ENCODE results near the gene ATG7.

ATG7 gene

GRCh38 chr3:11230832-11231231 lies 41.4 kb upstream of the ATG7 start:
- TF ChIP-seq CTCF (IDR thresholded peaks at IDR 0.05; ENCODE audit: low read depth, low read length): no peak
- H3K4me3 ChIP-seq (replicated peaks in 1 of 2; ENCODE audit: low read depth in 2 of 2, low read length in 2 of 2): no peak overlapping the region
- no peak for DNase-seq (ENCODE audit: low read depth in 2 of 2)

- no peak for TF ChIP-seq CTCF (IDR thresholded peaks at IDR 0.05; ENCODE audit: low read depth, low read length)
- no peak overlapping the region for H3K4me3 ChIP-seq (replicated peaks in 1 of 2; ENCODE audit: low read depth in 2 of 2, low read length in 2 of 2)
- no peak for DNase-seq (ENCODE audit: low read depth in 2 of 2)
Observed at GRCh38 chr3:11235385-11235784, 36.8 kb upstream of the ATG7 start.

- H3K4me3 ChIP-seq (replicated peaks in 1 of 2; ENCODE audit: low read depth in 2 of 2, low read length in 2 of 2): no peak overlapping the region
- TF ChIP-seq CTCF (IDR thresholded peaks at IDR 0.05; ENCODE audit: low read depth, low read length): peak; percentile 83
- peak; percentile 33 to 51 for DNase-seq (ENCODE audit: low read depth in 2 of 2)
Observed at GRCh38 chr3:11236588-11237461, 35.4 kb upstream of the ATG7 start.

GRCh38 chr3:11238060-11238459 lies 34.1 kb upstream of the ATG7 start:
- peak; percentile 90 to 94 for DNase-seq (ENCODE audit: low read depth in 2 of 2)
- no peak for TF ChIP-seq CTCF (IDR thresholded peaks at IDR 0.05; ENCODE audit: low read depth, low read length)
- no peak overlapping the region for H3K4me3 ChIP-seq (replicated peaks in 1 of 2; ENCODE audit: low read depth in 2 of 2, low read length in 2 of 2)

GRCh38 chr3:11238880-11239279 lies 33.3 kb upstream of the ATG7 start:
- TF ChIP-seq CTCF (IDR thresholded peaks at IDR 0.05; ENCODE audit: low read depth, low read length): no peak
- H3K4me3 ChIP-seq (replicated peaks in 1 of 2; ENCODE audit: low read depth in 2 of 2, low read length in 2 of 2): no peak overlapping the region
- DNase-seq (ENCODE audit: low read depth in 2 of 2): peak; percentile 75 to 95

- no peak for TF ChIP-seq CTCF (IDR thresholded peaks at IDR 0.05; ENCODE audit: low read depth, low read length)
- no peak for DNase-seq (ENCODE audit: low read depth in 2 of 2)
Observed at GRCh38 chr3:11239796-11240195, 32.4 kb upstream of the ATG7 start.

More at GRCh38 chr3:11239796-11240195, 32.4 kb upstream of the ATG7 start:
- no peak overlapping the region for H3K4me3 ChIP-seq (replicated peaks in 1 of 2; ENCODE audit: low read depth in 2 of 2, low read length in 2 of 2)
